Measurements from ENCODE around the gene KLHL42.

DNA sequence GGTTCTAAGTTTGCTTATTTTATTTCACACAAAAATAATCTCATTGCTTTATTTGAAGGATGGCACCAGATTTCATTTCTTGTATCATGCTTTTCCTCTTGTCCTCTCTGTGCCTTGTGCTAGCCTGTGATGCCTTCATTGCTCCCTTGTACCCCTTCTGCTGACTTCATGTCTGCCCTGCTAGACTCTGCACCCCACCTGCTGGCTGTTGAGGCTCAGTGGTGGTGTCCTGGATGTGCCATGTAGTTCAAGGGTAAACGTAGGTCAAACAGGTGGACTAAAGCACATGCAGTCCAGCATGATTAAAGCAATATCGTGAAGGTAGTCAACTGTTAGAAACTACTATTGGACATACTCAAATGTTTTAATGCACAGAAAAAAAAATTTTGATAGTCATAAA, 47.8 kb upstream of the KLHL42 start:
- TF ChIP-seq POLR2AphosphoS5 (IDR thresholded peaks at IDR 0.05; ENCODE audit: low read depth) = no peak
- TF ChIP-seq, protein P1, sequence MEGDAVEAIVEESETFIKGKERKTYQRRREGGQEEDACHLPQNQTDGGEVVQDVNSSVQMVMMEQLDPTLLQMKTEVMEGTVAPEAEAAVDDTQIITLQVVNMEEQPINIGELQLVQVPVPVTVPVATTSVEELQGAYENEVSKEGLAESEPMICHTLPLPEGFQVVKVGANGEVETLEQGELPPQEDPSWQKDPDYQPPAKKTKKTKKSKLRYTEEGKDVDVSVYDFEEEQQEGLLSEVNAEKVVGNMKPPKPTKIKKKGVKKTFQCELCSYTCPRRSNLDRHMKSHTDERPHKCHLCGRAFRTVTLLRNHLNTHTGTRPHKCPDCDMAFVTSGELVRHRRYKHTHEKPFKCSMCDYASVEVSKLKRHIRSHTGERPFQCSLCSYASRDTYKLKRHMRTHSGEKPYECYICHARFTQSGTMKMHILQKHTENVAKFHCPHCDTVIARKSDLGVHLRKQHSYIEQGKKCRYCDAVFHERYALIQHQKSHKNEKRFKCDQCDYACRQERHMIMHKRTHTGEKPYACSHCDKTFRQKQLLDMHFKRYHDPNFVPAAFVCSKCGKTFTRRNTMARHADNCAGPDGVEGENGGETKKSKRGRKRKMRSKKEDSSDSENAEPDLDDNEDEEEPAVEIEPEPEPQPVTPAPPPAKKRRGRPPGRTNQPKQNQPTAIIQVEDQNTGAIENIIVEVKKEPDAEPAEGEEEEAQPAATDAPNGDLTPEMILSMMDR (conservative IDR thresholded peaks at IDR 0.05; ENCODE audit: low read depth in 2 of 2) = peak; percentile 47 to 61
- TF ChIP-seq STAT1 (IDR thresholded peaks at IDR 0.05; ENCODE audit: unreplicated experiment) = no peak
- no peak for TF ChIP-seq EZH2 (IDR thresholded peaks at IDR 0.05; ENCODE audit: low read depth, unreplicated experiment)
- TF ChIP-seq, protein P2, sequence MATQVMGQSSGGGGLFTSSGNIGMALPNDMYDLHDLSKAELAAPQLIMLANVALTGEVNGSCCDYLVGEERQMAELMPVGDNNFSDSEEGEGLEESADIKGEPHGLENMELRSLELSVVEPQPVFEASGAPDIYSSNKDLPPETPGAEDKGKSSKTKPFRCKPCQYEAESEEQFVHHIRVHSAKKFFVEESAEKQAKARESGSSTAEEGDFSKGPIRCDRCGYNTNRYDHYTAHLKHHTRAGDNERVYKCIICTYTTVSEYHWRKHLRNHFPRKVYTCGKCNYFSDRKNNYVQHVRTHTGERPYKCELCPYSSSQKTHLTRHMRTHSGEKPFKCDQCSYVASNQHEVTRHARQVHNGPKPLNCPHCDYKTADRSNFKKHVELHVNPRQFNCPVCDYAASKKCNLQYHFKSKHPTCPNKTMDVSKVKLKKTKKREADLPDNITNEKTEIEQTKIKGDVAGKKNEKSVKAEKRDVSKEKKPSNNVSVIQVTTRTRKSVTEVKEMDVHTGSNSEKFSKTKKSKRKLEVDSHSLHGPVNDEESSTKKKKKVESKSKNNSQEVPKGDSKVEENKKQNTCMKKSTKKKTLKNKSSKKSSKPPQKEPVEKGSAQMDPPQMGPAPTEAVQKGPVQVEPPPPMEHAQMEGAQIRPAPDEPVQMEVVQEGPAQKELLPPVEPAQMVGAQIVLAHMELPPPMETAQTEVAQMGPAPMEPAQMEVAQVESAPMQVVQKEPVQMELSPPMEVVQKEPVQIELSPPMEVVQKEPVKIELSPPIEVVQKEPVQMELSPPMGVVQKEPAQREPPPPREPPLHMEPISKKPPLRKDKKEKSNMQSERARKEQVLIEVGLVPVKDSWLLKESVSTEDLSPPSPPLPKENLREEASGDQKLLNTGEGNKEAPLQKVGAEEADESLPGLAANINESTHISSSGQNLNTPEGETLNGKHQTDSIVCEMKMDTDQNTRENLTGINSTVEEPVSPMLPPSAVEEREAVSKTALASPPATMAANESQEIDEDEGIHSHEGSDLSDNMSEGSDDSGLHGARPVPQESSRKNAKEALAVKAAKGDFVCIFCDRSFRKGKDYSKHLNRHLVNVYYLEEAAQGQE (IDR thresholded peaks at IDR 0.05; ENCODE audit: unreplicated experiment) = no peak
- no peak for TF ChIP-seq ZNF114 (CRISPR knock-in tag; IDR thresholded peaks at IDR 0.05)
- TF ChIP-seq CREB1 (CRISPR knock-in tag; IDR thresholded peaks at IDR 0.05; ENCODE audit: low read depth) = no peak
- TF ChIP-seq, protein P3, sequence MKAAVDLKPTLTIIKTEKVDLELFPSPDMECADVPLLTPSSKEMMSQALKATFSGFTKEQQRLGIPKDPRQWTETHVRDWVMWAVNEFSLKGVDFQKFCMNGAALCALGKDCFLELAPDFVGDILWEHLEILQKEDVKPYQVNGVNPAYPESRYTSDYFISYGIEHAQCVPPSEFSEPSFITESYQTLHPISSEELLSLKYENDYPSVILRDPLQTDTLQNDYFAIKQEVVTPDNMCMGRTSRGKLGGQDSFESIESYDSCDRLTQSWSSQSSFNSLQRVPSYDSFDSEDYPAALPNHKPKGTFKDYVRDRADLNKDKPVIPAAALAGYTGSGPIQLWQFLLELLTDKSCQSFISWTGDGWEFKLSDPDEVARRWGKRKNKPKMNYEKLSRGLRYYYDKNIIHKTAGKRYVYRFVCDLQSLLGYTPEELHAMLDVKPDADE (IDR thresholded peaks at IDR 0.05) = no peak

Data from GM23338 (cell line).